ENCODE measurements around the gene CCDC18.
A peak's percentile ranks its signal among the peaks of the same experiment; 100 is the strongest.
"Not testable (repeated sequence)": the region's sequence is repeated elsewhere in the genome, so short reads cannot be mapped to it uniquely, and the experiment has no call there.

Gene CCDC18

GRCh38 chr1:93275634-93276295 lies 95.2 kb downstream of the CCDC18 start:
- H3K36me3 ChIP-seq (ENCODE audit: control insufficient read depth, insufficient read depth, low read length, severe bottlenecking), result peaks cover 5% of the 10 kb centered on the region
- H3K4me1 ChIP-seq (ENCODE audit: control insufficient read depth, insufficient read depth, low read length), result no peaks in the 10 kb centered on the region
- no peaks in the 10 kb centered on the region for H3K9me3 ChIP-seq (ENCODE audit: control insufficient read depth, low read length)
- no peak for DNase-seq (ENCODE audit: low read depth)
- no peak overlapping the region for H3K9ac ChIP-seq (ENCODE audit: low read length)
- H3K27me3 ChIP-seq (replicated peaks; ENCODE audit: control insufficient read depth, insufficient read depth, low read length), result no peaks in the 10 kb centered on the region
- H3K4me3 ChIP-seq (ENCODE audit: low read length), result no peak overlapping the region

GRCh38 chr1:93277530-93277929 lies 97.0 kb downstream of the CCDC18 start:
- not testable (repeated sequence) for H3K36me3 ChIP-seq (ENCODE audit: control insufficient read depth, insufficient read depth, low read length, severe bottlenecking); H3K4me1 ChIP-seq (ENCODE audit: control insufficient read depth, insufficient read depth, low read length); DNase-seq (ENCODE audit: low read depth); H3K9ac ChIP-seq (ENCODE audit: low read length); H3K4me3 ChIP-seq (ENCODE audit: low read length); H3K9me3 ChIP-seq (ENCODE audit: control insufficient read depth, low read length); H3K27me3 ChIP-seq (replicated peaks; ENCODE audit: control insufficient read depth, insufficient read depth, low read length)

GRCh38 chr1:93283496-93283895 lies 103.0 kb downstream of the CCDC18 start:
- Histone ChIP-seq H3K4me1 (ENCODE audit: control insufficient read depth, insufficient read depth, low read length) (no peaks in the 10 kb centered on the region), H3K27me3 (replicated peaks; ENCODE audit: control insufficient read depth, insufficient read depth, low read length) (no peaks in the 10 kb centered on the region), H3K9me3 (ENCODE audit: control insufficient read depth, low read length) (no peaks in the 10 kb centered on the region), H3K4me3 (ENCODE audit: low read length) (no peak overlapping the region), H3K36me3 (ENCODE audit: control insufficient read depth, insufficient read depth, low read length, severe bottlenecking) (no peaks in the 10 kb centered on the region), H3K9ac (ENCODE audit: low read length) (no peak overlapping the region)
- no peak for DNase-seq (ENCODE audit: low read depth)

- Histone ChIP-seq H3K9me3 (ENCODE audit: control insufficient read depth, low read length) (no peaks in the 10 kb centered on the region), H3K9ac (ENCODE audit: low read length) (no peak overlapping the region), H3K4me1 (ENCODE audit: control insufficient read depth, insufficient read depth, low read length) (no peaks in the 10 kb centered on the region), H3K27me3 (replicated peaks; ENCODE audit: control insufficient read depth, insufficient read depth, low read length) (no peaks in the 10 kb centered on the region), H3K4me3 (ENCODE audit: low read length) (no peak overlapping the region), H3K36me3 (ENCODE audit: control insufficient read depth, insufficient read depth, low read length, severe bottlenecking) (peaks cover 15% of the 10 kb centered on the region)
- DNase-seq (ENCODE audit: low read depth), result peak; percentile 5
Observed at GRCh38 chr1:93288558-93288957, 108.0 kb downstream of the CCDC18 start.

- Histone ChIP-seq H3K4me1 (ENCODE audit: control insufficient read depth, insufficient read depth, low read length) (no peaks in the 10 kb centered on the region), H3K9ac (ENCODE audit: low read length) (no peak overlapping the region), H3K9me3 (ENCODE audit: control insufficient read depth, low read length) (no peaks in the 10 kb centered on the region), H3K27me3 (replicated peaks; ENCODE audit: control insufficient read depth, insufficient read depth, low read length) (no peaks in the 10 kb centered on the region), H3K4me3 (ENCODE audit: low read length) (no peak overlapping the region), H3K36me3 (ENCODE audit: control insufficient read depth, insufficient read depth, low read length, severe bottlenecking) (no peaks in the 10 kb centered on the region)
- no peak for DNase-seq (ENCODE audit: low read depth)
Observed at GRCh38 chr1:93296555-93297154, 116.1 kb downstream of the CCDC18 start.

GRCh38 chr1:93301131-93301530 lies 120.6 kb downstream of the CCDC18 start:
- no peak for DNase-seq (ENCODE audit: low read depth)
- Histone ChIP-seq H3K9ac (ENCODE audit: low read length) (no peak overlapping the region), H3K27me3 (replicated peaks; ENCODE audit: control insufficient read depth, insufficient read depth, low read length) (no peaks in the 10 kb centered on the region), H3K4me3 (ENCODE audit: low read length) (no peak overlapping the region), H3K36me3 (ENCODE audit: control insufficient read depth, insufficient read depth, low read length, severe bottlenecking) (no peaks in the 10 kb centered on the region), H3K4me1 (ENCODE audit: control insufficient read depth, insufficient read depth, low read length) (peaks cover 5% of the 10 kb centered on the region), H3K9me3 (ENCODE audit: control insufficient read depth, low read length) (no peaks in the 10 kb centered on the region)

GRCh38 chr1:93302078-93302477 lies 121.6 kb downstream of the CCDC18 start:
- no peak for DNase-seq (ENCODE audit: low read depth)
- no peaks in the 10 kb centered on the region for H3K9me3 ChIP-seq (ENCODE audit: control insufficient read depth, low read length)
- no peak overlapping the region for H3K4me3 ChIP-seq (ENCODE audit: low read length)
- H3K4me1 ChIP-seq (ENCODE audit: control insufficient read depth, insufficient read depth, low read length), result peaks cover 5% of the 10 kb centered on the region
- no peak overlapping the region for H3K9ac ChIP-seq (ENCODE audit: low read length)
- H3K36me3 ChIP-seq (ENCODE audit: control insufficient read depth, insufficient read depth, low read length, severe bottlenecking), result no peaks in the 10 kb centered on the region
- no peaks in the 10 kb centered on the region for H3K27me3 ChIP-seq (replicated peaks; ENCODE audit: control insufficient read depth, insufficient read depth, low read length)

GRCh38 chr1:93304716-93305138 lies 124.2 kb downstream of the CCDC18 start:
- no peaks in the 10 kb centered on the region for H3K27me3 ChIP-seq (replicated peaks; ENCODE audit: control insufficient read depth, insufficient read depth, low read length)
- DNase-seq (ENCODE audit: low read depth), result peak; percentile 93
- no peak overlapping the region for H3K4me3 ChIP-seq (ENCODE audit: low read length)
- no peak overlapping the region for H3K9ac ChIP-seq (ENCODE audit: low read length)
- no peaks in the 10 kb centered on the region for H3K9me3 ChIP-seq (ENCODE audit: control insufficient read depth, low read length)
- H3K4me1 ChIP-seq (ENCODE audit: control insufficient read depth, insufficient read depth, low read length), result peaks cover 5% of the 10 kb centered on the region
- no peaks in the 10 kb centered on the region for H3K36me3 ChIP-seq (ENCODE audit: control insufficient read depth, insufficient read depth, low read length, severe bottlenecking)

- H3K9me3 ChIP-seq (ENCODE audit: control insufficient read depth, low read length), result no peaks in the 10 kb centered on the region
- H3K9ac ChIP-seq (ENCODE audit: low read length), result no peak overlapping the region
- peaks cover 5% of the 10 kb centered on the region for H3K4me1 ChIP-seq (ENCODE audit: control insufficient read depth, insufficient read depth, low read length)
- no peak for DNase-seq (ENCODE audit: low read depth)
- H3K36me3 ChIP-seq (ENCODE audit: control insufficient read depth, insufficient read depth, low read length, severe bottlenecking), result no peaks in the 10 kb centered on the region
- H3K4me3 ChIP-seq (ENCODE audit: low read length), result no peak overlapping the region
- no peaks in the 10 kb centered on the region for H3K27me3 ChIP-seq (replicated peaks; ENCODE audit: control insufficient read depth, insufficient read depth, low read length)
Observed at GRCh38 chr1:93306920-93307319, 126.4 kb downstream of the CCDC18 start.

GRCh38 chr1:93313026-93313425 lies 132.5 kb downstream of the CCDC18 start:
- no peak for DNase-seq (ENCODE audit: low read depth)
- Histone ChIP-seq H3K9ac (ENCODE audit: low read length) (no peak overlapping the region), H3K27me3 (replicated peaks; ENCODE audit: control insufficient read depth, insufficient read depth, low read length) (no peaks in the 10 kb centered on the region)

GRCh38 chr1:93317207-93317606 lies 136.7 kb downstream of the CCDC18 start:
- no peaks in the 10 kb centered on the region for H3K27me3 ChIP-seq (replicated peaks; ENCODE audit: control insufficient read depth, insufficient read depth, low read length)
- H3K4me3 ChIP-seq (ENCODE audit: low read length), result no peak overlapping the region
- no peaks in the 10 kb centered on the region for H3K9me3 ChIP-seq (ENCODE audit: control insufficient read depth, low read length)
- H3K4me1 ChIP-seq (ENCODE audit: control insufficient read depth, insufficient read depth, low read length), result no peaks in the 10 kb centered on the region
- no peaks in the 10 kb centered on the region for H3K36me3 ChIP-seq (ENCODE audit: control insufficient read depth, insufficient read depth, low read length, severe bottlenecking)
- H3K9ac ChIP-seq (ENCODE audit: low read length), result no peak overlapping the region
- no peak for DNase-seq (ENCODE audit: low read depth)

More at GRCh38 chr1:93313026-93313425, 132.5 kb downstream of the CCDC18 start:
- Histone ChIP-seq H3K36me3 (ENCODE audit: control insufficient read depth, insufficient read depth, low read length, severe bottlenecking) (no peaks in the 10 kb centered on the region), H3K9me3 (ENCODE audit: control insufficient read depth, low read length) (no peaks in the 10 kb centered on the region), H3K4me1 (ENCODE audit: control insufficient read depth, insufficient read depth, low read length) (no peaks in the 10 kb centered on the region), H3K4me3 (ENCODE audit: low read length) (no peak overlapping the region)

GRCh38 chr1:93317943-93318342 lies 137.4 kb downstream of the CCDC18 start:
- Histone ChIP-seq H3K27me3 (replicated peaks; ENCODE audit: control insufficient read depth, insufficient read depth, low read length) (no peaks in the 10 kb centered on the region), H3K9ac (ENCODE audit: low read length) (no peak overlapping the region), H3K4me3 (ENCODE audit: low read length) (no peak overlapping the region), H3K36me3 (ENCODE audit: control insufficient read depth, insufficient read depth, low read length, severe bottlenecking) (no peaks in the 10 kb centered on the region), H3K4me1 (ENCODE audit: control insufficient read depth, insufficient read depth, low read length) (no peaks in the 10 kb centered on the region), H3K9me3 (ENCODE audit: control insufficient read depth, low read length) (no peaks in the 10 kb centered on the region)
- DNase-seq (ENCODE audit: low read depth), result no peak
